Skeletal muscle satellite cell (primary cell): ENCODE results near the gene PLXNB2.

Experiments used
- H3K27me3 ChIP-seq: 2 replicates; pipeline ENCODE4 v1.7.0; 2013; ENCODE audit warnings: low read length; ENCODE audit not compliant: control insufficient read depth, insufficient read depth
- H3K36me3 ChIP-seq: 2 replicates; pipeline ENCODE4 v1.7.0; 2013; ENCODE audit warnings: mild to moderate bottlenecking, control low read depth, low read length; ENCODE audit not compliant: insufficient read depth
- H3K4me1 ChIP-seq: 2 replicates; pipeline ENCODE4 v1.7.0; 2013; ENCODE audit warnings: low read length; ENCODE audit not compliant: control insufficient read depth, insufficient read depth
- H3K4me2 ChIP-seq: 2 replicates; pipeline ENCODE4 v1.7.0; 2013; ENCODE audit warnings: mild to moderate bottlenecking, low read length
- H3K4me3 ChIP-seq: 2 replicates; pipeline ENCODE4 v1.7.0; 2013; ENCODE audit warnings: low read length
- H3K9ac ChIP-seq: 2 replicates; pipeline ENCODE4 v1.7.0; 2013; ENCODE audit warnings: mild to moderate bottlenecking, low read depth, low read length, moderate library complexity
- H3K9me3 ChIP-seq: replicated peaks from 2 replicates; pipeline ENCODE4 v1.7.0; 2013; ENCODE audit warnings: mild to moderate bottlenecking, control low read depth, low read length

The PLXNB2 gene

DNA sequence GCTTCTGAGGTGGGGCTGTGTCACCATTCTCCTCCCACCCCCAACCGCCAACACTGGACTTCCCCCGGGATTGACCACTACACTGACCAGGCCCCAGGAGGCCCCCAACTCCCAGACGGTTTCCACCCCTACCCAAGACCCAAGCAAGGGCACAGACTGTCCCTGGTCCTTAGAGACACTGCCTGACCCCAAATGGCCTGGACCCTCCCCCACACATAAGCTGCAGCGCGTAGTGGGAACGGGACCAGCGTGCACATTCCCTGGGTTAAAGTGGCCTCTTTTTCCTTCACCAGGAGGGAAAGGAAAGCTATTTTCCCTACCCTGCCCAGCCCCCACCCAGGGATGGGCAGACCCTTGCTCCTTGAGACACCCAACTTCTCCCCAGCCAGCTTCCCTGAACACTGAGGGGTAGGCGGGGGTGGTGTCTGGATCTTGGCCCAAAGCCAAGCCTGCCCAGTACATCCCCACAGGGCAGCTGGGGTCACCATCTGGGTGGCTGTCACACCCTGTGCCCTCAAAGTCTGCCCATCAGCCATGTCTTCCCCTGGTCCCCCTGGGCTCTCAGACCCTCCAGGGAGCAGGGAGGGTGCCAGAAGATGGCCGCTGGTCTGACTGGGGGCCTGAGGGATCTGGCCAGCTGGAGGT lies 44.4 kb downstream of the PLXNB2 start:
- no peak overlapping the region for H3K9ac ChIP-seq
- no peaks in the 10 kb centered on the region for H3K36me3 ChIP-seq
- peaks cover 43% of the 10 kb centered on the region for H3K4me1 ChIP-seq
- H3K9me3 ChIP-seq, result no peaks in the 10 kb centered on the region
- H3K27me3 ChIP-seq, result no peaks in the 10 kb centered on the region
- H3K4me2 ChIP-seq, result no peak overlapping the region
- no peak overlapping the region for H3K4me3 ChIP-seq

DNA sequence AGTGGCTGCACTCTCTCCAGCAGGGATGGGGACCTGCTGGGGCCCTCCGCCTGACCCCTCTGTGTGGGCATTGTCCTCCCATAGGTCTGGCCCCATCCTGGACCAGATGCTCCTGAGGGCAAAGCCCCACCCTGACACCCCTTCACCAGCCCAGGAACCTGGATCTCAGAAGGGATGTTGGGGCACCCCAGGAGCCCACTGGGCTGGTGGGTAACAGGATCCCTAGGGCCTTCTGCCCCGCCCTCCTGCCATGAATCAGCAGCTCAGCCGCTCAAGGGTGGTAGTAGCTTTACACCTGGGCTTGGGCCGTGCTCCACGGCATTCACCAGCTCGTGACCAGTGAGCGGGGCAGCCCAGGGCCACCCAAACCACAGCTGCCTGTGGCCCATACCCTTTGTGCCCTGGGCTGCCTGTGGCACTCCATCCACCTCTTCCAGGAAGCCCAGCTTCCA lies 45.0 kb downstream of the PLXNB2 start:
- no peaks in the 10 kb centered on the region for H3K27me3 ChIP-seq
- no peaks in the 10 kb centered on the region for H3K9me3 ChIP-seq
- peaks cover 3% of the 10 kb centered on the region for H3K36me3 ChIP-seq
- no peak overlapping the region for H3K4me3 ChIP-seq
- H3K4me1 ChIP-seq, result peaks cover 38% of the 10 kb centered on the region
- H3K4me2 ChIP-seq, result no peak overlapping the region
- no peak overlapping the region for H3K9ac ChIP-seq

DNA sequence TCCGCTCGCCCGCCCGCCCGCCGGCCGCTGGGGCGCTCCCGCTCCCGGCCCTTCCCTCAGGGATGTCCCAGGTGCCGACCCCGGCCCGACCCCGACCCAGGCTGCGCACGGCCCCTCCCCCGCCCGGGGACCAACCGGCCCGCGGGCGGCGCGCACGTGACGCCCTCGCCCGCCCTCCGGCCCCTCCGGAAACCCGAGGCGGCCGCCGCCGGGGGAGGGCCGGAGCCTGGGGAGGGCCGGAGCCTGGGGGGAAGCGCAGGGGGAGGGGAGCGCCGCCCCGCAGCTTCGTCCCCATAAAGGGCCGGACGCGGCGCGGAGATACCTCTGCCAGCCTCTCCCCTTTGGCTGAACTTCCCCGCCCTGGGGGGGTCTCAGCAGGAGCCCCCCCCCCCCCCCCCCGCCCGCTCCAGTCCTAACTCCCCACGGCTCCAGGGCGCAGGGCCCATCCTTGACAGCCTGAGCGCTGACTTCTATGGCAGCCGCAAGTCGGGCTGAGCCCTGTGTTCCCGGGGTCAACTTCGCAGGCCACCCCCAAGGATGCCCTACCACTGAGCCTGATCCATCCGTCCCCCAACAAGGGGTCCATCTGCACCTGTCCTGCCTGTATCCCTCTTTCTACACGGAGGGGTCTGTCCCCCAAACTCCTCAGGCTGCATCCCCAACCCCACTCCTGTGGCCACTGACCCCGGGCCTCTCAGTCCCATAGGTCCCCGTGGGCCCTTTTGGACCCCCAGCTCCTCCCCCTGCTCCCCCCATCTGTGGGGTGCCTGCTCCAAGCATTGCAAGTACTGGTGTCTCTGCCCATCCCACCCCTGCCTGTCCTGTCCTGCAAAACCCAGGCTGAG lies 45.6 kb downstream of the PLXNB2 start, which contains the start of gene MAPK12:
Gene MAPK12 (minus strand): TSS at position 69 of the 845 bp plus-strand sequence. CDS start 174 bp downstream, outside the sequence.
- H3K36me3 ChIP-seq, result peaks cover 3% of the 10 kb centered on the region
- no peaks in the 10 kb centered on the region for H3K9me3 ChIP-seq
- H3K4me3 ChIP-seq, result peak within 1 kb of the TSS; percentile 78
- H3K9ac ChIP-seq, result peak within 1 kb of the TSS; percentile 84
- peak within 1 kb of the TSS; percentile 94 for H3K4me2 ChIP-seq
- H3K4me1 ChIP-seq, result peaks cover 34% of the 10 kb centered on the region
- no peaks in the 10 kb centered on the region for H3K27me3 ChIP-seq

DNA sequence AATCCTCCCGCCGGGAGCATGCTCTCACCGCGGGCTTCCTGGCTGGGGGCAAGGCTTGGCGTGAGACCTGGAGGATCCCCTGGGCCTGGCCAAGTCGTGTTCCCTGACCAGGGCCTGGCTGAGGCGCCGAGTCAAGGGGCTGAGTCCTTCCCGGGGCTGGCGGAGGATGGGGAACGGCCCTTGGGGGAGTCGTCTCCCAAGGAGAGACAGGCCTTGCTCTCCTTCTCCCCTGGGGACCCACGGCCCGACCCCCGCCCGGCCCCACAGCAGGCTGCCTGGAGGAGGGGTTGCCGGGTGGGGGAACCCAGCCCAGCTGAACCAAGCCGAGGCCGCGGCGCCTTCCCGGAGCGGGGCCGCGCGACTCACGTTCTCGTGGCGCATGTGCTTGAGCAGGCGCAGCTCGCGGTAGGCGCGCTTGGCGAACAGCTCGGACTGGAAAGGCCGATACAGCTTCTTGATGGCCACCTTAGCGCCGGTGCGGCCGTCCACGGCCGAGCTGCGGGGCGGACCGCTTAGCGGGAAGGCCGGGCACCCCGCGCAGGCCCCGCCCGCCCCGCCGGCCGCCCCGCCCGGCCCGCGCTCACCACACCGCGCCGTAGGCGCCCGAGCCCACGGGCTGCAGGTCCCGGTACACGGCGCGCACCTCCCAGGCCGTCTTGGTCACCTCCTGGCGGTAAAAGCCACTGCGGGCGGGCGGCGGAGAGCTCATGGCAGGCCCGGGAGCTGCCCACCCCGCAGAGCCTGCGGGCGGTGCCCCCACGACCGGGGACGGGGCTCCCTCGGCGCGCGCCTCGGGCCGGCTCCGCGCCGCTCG lies 46.4 kb downstream of the PLXNB2 start:
- H3K36me3 ChIP-seq, result peaks cover 7% of the 10 kb centered on the region
- H3K4me2 ChIP-seq, result peak overlapping the region; percentile 94
- no peaks in the 10 kb centered on the region for H3K9me3 ChIP-seq
- H3K9ac ChIP-seq, result peak overlapping the region; percentile 84
- H3K27me3 ChIP-seq, result no peaks in the 10 kb centered on the region
- H3K4me1 ChIP-seq, result peaks cover 34% of the 10 kb centered on the region
- peak overlapping the region; percentile 78 for H3K4me3 ChIP-seq

DNA sequence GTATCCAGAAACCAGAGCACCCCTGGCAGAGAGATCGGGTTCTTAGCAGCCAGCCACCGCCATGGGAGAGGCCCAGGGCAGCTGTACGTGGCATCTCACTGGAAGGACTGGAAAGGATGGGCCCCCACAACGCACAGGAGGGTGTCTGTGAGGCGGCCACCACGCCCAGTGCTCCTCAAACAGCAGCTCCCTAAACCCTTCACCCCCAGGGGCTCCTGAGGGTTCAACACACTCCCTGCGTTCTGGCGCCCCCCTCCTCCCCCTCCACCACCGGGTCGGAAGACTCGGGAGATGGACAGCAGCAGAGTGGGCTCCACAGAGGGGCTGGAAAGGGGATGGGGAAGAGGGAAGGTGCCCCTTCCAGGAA lies 47.0 kb downstream of the PLXNB2 start:
- H3K9me3 ChIP-seq, result no peaks in the 10 kb centered on the region
- peak overlapping the region; percentile 94 for H3K4me2 ChIP-seq
- peaks cover 11% of the 10 kb centered on the region for H3K36me3 ChIP-seq
- peaks cover 34% of the 10 kb centered on the region for H3K4me1 ChIP-seq
- H3K9ac ChIP-seq, result peak overlapping the region; percentile 84
- peak overlapping the region; percentile 78 for H3K4me3 ChIP-seq
- no peaks in the 10 kb centered on the region for H3K27me3 ChIP-seq

DNA sequence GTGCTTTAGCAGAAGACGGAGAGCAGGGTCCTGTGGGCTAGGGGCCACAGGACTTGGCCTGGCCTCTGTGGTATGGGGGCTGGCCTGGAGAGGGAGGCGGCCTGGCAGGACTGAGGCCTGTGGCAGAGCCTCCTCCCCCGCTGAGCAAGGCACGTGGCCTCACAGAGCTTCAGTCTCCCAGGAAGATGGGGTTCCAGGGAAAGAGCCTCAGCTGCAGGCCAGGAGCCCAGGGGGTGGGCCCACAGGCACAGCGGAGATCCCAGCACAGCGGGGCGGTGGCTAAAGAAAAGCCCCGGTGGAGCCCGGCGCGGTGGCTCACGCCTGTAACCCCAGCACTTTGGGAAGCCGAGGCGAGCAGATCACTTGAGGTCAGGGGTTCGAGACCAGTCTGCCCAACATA lies 48.1 kb downstream of the PLXNB2 start:
- H3K36me3 ChIP-seq, result peaks cover 17% of the 10 kb centered on the region
- H3K9ac ChIP-seq, result no peak overlapping the region
- peaks cover 34% of the 10 kb centered on the region for H3K4me1 ChIP-seq
- H3K4me2 ChIP-seq, result peak overlapping the region; percentile 29
- no peak overlapping the region for H3K4me3 ChIP-seq
- H3K27me3 ChIP-seq, result no peaks in the 10 kb centered on the region
- no peaks in the 10 kb centered on the region for H3K9me3 ChIP-seq

DNA sequence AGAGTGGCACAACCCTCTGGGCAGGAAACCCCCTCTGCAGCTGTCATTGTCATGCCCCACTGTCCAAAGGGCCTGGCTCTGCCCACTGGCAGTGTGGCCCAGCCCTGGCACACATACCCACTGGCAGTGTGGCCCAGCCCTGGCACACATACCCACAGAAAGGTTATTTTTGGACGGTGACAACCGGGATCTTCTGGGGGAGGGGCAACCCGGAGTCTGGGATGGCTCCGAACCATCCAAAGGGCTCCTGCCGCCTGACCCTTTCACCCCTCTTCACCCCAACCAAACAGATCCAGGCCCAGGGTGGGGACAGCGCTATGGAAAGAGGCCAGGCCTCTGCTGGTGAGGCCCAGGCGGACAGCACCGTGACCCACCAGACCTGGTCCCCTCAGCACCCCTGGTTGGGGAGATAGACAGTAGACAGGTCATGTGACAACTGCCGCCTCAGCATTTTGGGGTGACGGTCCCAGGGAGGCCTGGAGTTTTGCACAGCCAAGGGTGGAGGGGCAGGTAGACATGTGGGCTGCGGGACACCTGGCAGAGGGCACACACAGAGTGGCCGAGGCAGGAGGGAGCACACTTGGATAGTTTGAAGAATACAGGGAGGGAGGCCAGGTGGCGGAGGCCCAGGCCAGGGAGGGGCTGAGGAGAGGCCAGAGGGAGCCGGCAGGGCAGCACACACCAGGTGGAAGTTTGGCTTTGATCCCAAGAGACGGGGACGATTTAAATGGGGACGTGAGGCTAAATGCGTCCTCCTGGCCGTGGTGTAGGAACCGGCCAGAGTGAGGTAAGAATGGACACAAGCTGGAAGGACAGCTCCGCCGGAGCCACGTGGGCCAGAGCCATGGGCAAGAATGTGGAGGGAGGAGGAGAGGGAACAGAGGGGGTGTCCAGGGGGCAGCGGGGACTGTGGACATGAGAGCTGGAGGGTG lies 48.8 kb downstream of the PLXNB2 start:
- Histone ChIP-seq H3K9ac (no peak overlapping the region), H3K9me3 (no peaks in the 10 kb centered on the region), H3K36me3 (peaks cover 17% of the 10 kb centered on the region), H3K4me2 (peak overlapping the region; percentile 29), H3K4me1 (peaks cover 34% of the 10 kb centered on the region), H3K27me3 (no peaks in the 10 kb centered on the region), H3K4me3 (no peak overlapping the region)

DNA sequence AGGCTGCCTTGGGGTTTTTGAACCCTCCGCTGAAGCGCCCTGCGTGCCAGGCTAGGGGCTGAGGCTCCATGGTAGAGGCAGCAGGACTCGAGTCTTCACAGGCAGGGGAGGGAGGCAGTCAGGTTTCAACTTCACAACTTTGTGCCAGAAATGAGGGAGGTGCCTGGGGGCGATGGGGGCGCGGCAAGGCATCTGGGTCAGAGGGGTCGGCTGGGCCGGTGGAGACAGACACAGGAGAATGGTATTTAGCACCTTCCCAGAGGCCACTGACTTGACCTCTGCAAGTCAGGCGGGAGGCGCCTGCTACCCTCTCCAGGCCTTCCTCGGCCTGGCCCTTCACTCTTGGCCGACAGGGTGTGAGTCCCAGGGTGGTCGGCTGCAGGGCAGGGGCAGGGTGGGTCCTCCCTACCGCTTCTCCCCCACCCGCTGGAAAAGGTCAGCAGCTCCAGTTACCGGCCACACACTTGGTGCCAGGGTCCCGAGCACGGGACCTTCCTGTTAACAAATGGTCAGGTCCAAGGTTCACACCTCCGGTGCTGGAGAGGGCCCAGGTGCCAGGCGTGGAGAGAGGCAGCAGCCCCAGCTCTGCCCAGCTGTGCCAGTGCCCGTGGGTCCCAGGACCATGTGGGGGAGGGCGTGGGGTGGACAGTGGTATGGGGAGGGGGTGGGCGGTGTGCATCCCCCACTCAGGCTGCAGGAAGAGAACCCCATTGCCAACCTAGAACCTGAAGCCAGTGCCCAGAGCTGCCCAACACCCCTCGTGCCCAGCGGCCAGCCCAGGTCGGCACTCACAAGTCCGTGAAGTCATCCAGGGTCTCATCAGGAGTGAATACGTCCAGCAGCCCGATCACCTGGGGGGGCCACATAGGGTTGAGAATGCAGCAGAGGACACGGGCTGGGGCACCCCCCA lies 49.7 kb downstream of the PLXNB2 start:
- Histone ChIP-seq H3K36me3 (peaks cover 20% of the 10 kb centered on the region), H3K27me3 (no peaks in the 10 kb centered on the region), H3K9me3 (no peaks in the 10 kb centered on the region), H3K9ac (no peak overlapping the region), H3K4me2 (no peak overlapping the region), H3K4me1 (peaks cover 29% of the 10 kb centered on the region), H3K4me3 (no peak overlapping the region)

DNA sequence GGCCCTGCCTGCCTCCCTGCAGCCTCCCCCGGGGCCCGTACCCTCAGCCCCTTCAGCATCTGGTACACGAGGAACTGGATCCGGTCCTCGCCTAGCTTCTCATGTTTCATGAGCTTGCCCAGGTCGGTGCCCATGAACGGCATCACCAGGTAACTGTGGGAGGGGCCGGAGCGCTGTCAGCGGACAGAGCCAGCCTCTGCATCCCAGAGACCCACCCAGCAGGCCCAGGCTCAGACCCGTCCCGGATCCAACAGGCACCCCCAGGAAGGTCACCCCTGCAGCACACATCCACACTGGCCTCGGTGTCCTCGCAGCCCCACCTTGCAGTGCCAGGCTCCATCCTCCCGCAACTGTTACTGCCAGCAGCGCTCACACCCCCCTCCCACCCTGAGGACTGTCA lies 50.4 kb downstream of the PLXNB2 start:
- no peak overlapping the region for H3K4me2 ChIP-seq
- H3K4me1 ChIP-seq, result peaks cover 23% of the 10 kb centered on the region
- no peak overlapping the region for H3K4me3 ChIP-seq
- H3K9ac ChIP-seq, result no peak overlapping the region
- H3K9me3 ChIP-seq, result no peaks in the 10 kb centered on the region
- H3K27me3 ChIP-seq, result no peaks in the 10 kb centered on the region
- H3K36me3 ChIP-seq, result peaks cover 20% of the 10 kb centered on the region
